WI38 (cell line): Measurements from ENCODE around the gene PDZRN4.

Source experiments
- H3K4me3 ChIP-seq: 2 replicates; pipeline ENCODE4 v1.5.1; 2011; ENCODE audit warnings: low read depth, mild to moderate bottlenecking, control low read depth, low read length
- TF ChIP-seq, protein P1 (sequence below): IDR thresholded peaks from 2 replicates; pipeline ENCODE4 v1.5.1; 2012; ENCODE audit warnings: low read depth, mild to moderate bottlenecking, control low read depth, low read length

The PDZRN4 gene

DNA sequence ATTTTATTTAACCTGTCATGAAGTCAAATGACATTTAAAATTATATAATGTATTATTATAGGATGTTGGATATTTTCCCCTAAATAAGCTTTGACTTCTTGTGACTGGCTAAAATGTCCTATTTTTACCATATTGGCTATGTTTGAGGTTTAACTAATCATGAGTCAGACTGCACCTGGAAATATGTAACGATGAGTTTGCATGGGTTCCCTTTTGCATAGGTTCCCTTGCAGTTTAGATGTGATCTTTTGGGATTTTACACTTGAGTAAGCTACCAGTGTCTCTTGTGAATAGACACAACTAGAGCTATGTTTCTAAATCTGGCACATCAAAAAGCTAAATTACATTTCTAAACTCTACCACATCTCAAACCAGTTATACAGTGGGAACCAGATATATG, 5.2 kb downstream of the PDZRN4 start:
- TF ChIP-seq, protein P1, sequence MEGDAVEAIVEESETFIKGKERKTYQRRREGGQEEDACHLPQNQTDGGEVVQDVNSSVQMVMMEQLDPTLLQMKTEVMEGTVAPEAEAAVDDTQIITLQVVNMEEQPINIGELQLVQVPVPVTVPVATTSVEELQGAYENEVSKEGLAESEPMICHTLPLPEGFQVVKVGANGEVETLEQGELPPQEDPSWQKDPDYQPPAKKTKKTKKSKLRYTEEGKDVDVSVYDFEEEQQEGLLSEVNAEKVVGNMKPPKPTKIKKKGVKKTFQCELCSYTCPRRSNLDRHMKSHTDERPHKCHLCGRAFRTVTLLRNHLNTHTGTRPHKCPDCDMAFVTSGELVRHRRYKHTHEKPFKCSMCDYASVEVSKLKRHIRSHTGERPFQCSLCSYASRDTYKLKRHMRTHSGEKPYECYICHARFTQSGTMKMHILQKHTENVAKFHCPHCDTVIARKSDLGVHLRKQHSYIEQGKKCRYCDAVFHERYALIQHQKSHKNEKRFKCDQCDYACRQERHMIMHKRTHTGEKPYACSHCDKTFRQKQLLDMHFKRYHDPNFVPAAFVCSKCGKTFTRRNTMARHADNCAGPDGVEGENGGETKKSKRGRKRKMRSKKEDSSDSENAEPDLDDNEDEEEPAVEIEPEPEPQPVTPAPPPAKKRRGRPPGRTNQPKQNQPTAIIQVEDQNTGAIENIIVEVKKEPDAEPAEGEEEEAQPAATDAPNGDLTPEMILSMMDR, result no peak
- no peak overlapping the region for H3K4me3 ChIP-seq

DNA sequence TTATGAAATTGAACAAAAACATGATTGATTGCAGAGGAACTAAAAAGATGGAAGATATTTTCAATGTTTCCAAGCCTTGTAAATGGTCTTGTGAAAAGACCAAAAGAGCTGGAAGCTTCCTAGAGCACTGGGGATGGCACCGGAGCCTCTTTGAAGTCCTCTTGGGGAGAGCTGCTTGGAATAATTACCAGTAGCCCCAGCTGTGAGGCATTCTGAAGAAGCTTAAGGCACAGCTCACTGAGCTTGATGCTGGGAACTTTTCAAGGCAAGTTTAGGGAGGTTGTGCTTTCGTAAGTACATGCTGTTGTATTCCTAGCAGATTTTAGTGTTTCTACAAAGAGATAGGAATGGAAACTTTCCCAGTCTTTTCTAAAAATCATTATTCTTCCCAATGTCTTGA, 13.9 kb downstream of the PDZRN4 start:
- TF ChIP-seq, protein P1, result no peak
- H3K4me3 ChIP-seq, result no peak overlapping the region

DNA sequence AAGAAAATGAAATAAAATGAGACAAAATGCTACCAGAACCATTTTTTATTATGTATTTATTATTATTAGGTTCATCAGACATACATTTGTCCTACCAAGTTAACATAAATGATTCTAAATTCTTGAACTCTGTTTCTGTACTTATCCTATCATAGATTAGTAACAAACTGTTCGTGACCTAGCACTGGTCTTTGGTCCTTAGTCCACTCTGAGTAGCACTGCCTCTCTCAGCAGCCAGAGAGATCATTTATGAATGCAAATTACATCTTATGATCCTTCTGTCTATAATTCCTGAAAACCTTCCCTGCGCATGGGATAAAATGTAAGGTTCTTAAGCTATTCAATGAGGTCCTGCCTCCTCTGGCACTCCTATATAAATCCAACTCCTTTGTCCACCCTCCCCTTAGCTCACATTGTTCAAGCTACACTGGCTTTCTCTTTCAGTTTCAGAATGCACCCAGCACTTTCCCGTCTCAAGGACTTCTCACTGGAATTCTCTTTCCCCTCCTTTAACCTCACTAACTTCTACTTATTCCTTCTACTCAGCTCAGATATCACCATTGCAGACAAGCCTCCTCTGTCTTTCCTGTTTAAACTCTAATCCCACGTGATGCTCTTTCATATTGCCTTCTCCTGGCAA, 17.1 kb downstream of the PDZRN4 start:
- TF ChIP-seq, protein P1, result no peak
- H3K4me3 ChIP-seq, result no peak overlapping the region

DNA sequence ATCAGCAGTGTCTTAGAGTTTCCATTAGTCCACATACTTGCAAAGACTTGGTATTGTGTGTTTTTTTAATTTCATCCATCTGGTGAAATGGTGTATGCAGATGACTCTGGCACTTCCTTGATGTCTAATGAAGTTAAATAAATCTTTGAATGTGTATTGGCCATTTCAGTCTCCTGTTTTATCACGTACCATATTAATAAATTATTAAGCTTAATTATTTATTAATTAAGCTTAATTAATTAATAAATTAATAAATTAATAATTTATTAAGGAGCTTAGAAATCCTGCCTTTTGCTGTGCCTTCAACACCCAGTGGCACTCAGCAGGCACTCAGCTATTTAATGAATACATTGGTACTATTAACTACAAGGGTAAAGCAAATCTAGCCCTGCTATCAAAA, 18.2 kb downstream of the PDZRN4 start:
- H3K4me3 ChIP-seq, result no peak overlapping the region
- TF ChIP-seq, protein P1, result no peak

DNA sequence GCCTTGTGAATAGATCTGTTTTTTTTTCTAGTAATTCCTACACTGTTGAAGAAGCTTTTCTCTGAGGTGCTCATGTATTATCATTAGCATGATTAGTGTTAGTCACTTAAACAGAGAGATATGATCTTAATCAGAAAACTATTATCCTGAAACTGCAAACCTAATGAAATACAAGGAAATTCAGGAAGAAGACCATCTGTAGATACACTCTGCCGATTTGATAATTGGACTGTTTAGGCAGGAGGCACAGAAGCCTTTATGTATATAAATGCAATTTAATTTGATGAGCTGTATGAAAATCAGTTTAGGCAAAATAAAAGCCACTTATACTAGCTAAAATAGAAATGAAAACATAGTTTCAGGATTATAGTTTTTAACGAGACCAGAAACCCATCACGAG, 23.3 kb downstream of the PDZRN4 start:
- no peak overlapping the region for H3K4me3 ChIP-seq
- TF ChIP-seq, protein P1, result no peak

DNA sequence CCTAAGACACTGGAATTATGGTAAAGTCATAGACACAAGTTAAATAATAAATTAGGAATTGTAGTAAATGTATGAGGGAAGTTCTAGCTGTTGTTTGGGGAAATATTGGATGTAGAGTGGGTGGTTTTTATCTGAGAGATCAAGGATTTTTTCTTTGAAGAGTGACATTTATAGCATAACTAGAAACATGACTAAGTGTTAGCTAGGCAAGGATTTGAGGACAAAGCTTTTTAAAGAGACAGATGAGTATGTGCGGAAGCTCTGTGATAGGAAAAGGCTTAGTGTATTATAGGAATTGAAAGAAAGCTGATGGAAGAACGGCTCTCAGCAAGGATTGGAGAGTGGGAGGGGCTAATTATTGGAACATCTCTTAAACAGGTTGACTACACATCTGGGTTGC, 24.5 kb downstream of the PDZRN4 start:
- TF ChIP-seq, protein P1, result no peak
- no peak overlapping the region for H3K4me3 ChIP-seq

DNA sequence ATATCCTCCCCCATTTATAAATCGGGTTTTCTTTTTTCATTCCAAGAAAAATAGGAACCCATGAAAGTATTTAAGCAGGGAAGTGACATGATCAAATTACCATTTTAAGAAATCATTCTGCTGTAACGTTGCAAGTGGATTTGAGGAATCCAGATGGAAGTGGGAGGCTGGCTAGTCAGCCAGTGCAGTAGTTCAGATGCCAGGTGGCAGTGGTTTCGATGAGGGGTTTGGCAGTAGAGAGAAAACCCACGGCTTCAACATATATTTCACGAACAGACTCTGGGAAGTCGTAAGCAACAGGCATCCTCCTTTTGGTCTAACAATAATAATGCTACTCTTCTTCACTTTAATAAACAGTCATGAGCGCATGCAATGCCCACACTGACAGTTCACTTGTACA, 25.0 kb downstream of the PDZRN4 start:
- H3K4me3 ChIP-seq, result no peak overlapping the region

More for the DNA sequence above, 25.0 kb downstream of the PDZRN4 start:
- TF ChIP-seq, protein P1, result no peak
